A673 (cell line): ENCODE measurements around the gene PLA2G15.

ENCODE experiments used
- EZH2 ChIP-seq: fragments of 200-600 bp; sonication (generic); IDR thresholded peaks from 2 replicates; pipeline ENCODE4 v1.6.1; 2017; ENCODE audit warnings: borderline replicate concordance, low read depth, mild to moderate bottlenecking, mixed read lengths, antibody characterized with exemption, low read length; ENCODE audit not compliant: poor library complexity, severe bottlenecking
- TF ChIP-seq, protein P1 (sequence below): fragments of 300-800, 200-600 bp; sonication (generic); conservative IDR thresholded peaks from 2 replicates; pipeline ENCODE4 v1.5.1; 2017; ENCODE audit warnings: low read depth, mild to moderate bottlenecking, antibody characterized with exemption, low read length, moderate library complexity, mixed read lengths

DNA sequence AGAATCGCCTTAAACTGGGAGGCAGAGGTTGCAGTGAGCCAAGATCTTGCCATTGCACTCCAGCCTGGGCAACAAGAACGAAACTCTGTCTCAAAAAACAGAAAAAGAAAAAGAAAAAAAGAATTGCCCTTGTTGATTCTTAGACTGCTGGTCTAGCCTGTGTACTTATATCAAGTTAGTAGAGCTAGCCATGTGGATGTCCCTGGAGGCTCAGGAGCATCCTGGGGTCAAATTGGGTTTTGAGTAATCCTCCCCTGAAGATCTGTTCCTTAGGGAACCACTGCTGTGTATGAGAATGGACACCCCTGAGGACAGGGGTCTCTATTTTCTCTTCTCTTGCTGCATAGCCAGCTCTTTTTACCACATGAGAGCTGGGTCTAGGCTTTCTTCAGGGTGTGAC lies 44.0 kb downstream of the PLA2G15 start:
- no peak for TF ChIP-seq EZH2
- TF ChIP-seq, protein P1, sequence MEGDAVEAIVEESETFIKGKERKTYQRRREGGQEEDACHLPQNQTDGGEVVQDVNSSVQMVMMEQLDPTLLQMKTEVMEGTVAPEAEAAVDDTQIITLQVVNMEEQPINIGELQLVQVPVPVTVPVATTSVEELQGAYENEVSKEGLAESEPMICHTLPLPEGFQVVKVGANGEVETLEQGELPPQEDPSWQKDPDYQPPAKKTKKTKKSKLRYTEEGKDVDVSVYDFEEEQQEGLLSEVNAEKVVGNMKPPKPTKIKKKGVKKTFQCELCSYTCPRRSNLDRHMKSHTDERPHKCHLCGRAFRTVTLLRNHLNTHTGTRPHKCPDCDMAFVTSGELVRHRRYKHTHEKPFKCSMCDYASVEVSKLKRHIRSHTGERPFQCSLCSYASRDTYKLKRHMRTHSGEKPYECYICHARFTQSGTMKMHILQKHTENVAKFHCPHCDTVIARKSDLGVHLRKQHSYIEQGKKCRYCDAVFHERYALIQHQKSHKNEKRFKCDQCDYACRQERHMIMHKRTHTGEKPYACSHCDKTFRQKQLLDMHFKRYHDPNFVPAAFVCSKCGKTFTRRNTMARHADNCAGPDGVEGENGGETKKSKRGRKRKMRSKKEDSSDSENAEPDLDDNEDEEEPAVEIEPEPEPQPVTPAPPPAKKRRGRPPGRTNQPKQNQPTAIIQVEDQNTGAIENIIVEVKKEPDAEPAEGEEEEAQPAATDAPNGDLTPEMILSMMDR, result no peak
